ENCODE results near the gene MZF1.
"Not testable (repeated sequence)": the region's sequence is repeated elsewhere in the genome, so short reads cannot be mapped to it uniquely, and the experiment has no call there.

Gene MZF1

GRCh38 chr19:58539169-58539559 is 34.0 kb downstream of the MZF1 start:
- DNase-seq (ENCODE audit: low read depth), result not testable (repeated sequence)

- no peak for DNase-seq (ENCODE audit: low read depth)
Measured at GRCh38 chr19:58538257-58539168, 34.6 kb downstream of the MZF1 start.

GRCh38 chr19:58536852-58537798 is 36.0 kb downstream of the MZF1 start:
- no peak for DNase-seq (ENCODE audit: low read depth)

- DNase-seq (ENCODE audit: low read depth), result no peak
Measured at GRCh38 chr19:58535857-58536256, 37.3 kb downstream of the MZF1 start.

GRCh38 chr19:58531034-58531840 is 41.9 kb downstream of the MZF1 start:
- DNase-seq (ENCODE audit: low read depth), result no peak

- no peak for DNase-seq (ENCODE audit: low read depth)
Measured at GRCh38 chr19:58529405-58529804, 43.7 kb downstream of the MZF1 start.

GRCh38 chr19:58522709-58523108 is 50.4 kb downstream of the MZF1 start:
- DNase-seq (ENCODE audit: low read depth), result no peak

- DNase-seq (ENCODE audit: low read depth), result no peak
Measured at GRCh38 chr19:58521651-58522050, 51.5 kb downstream of the MZF1 start.

- no peak for DNase-seq (ENCODE audit: low read depth)
Measured at GRCh38 chr19:58520257-58520599, 52.9 kb downstream of the MZF1 start.

GRCh38 chr19:58519355-58520256 is 53.5 kb downstream of the MZF1 start, which contains the start of gene ZBTB45:
Gene ZBTB45 (minus strand): TSS chr19:58519810. CDS start chr19:58517673, 2,137 bp downstream.
- peak; percentile 97 for DNase-seq (ENCODE audit: low read depth)

- DNase-seq (ENCODE audit: low read depth), result peak; percentile 77
Measured at GRCh38 chr19:58519087-58519354, 54.1 kb downstream of the MZF1 start.

GRCh38 chr19:58518256-58519086 is 54.7 kb downstream of the MZF1 start:
- DNase-seq (ENCODE audit: low read depth), result no peak

- no peak for DNase-seq (ENCODE audit: low read depth)
Measured at GRCh38 chr19:58516964-58517833, 55.9 kb downstream of the MZF1 start.

GRCh38 chr19:58516246-58516836 is 56.8 kb downstream of the MZF1 start:
- no peak for DNase-seq (ENCODE audit: low read depth)

- no peak for DNase-seq (ENCODE audit: low read depth)
Measured at GRCh38 chr19:58515259-58515658, 57.9 kb downstream of the MZF1 start.

- no peak for DNase-seq (ENCODE audit: low read depth)
Measured at GRCh38 chr19:58514564-58515022, 58.5 kb downstream of the MZF1 start.

- DNase-seq (ENCODE audit: low read depth), result peak; percentile 91
Measured at GRCh38 chr19:58513694-58514563, 59.2 kb downstream of the MZF1 start.
